ENCODE measurements around the gene ISG15.

The ISG15 gene

GRCh38 chr1:1031659-1032235 lies 18.4 kb downstream of the ISG15 start:
- no peak for DNase-seq

DNA sequence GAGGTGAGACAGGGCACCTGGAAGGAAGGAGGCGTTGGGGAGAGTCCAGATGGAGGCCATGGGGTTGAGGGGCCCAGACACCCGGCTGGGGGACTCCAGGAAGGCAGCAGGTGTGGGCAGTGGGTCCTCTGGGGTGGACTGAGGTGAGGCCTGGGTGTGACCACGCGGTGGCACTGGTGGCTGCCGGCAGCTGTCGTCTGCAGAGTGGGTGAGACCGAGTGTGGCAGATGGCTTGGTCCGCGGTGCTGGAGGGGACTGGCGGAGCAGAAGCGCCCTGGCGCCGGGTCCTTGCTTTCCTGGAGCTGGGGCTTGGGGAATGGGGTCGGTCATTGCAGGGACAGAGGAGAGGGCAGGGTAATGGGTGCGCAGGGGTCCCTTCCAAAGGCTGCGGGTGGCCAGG lies 19.1 kb downstream of the ISG15 start:
- no peak for DNase-seq

DNA sequence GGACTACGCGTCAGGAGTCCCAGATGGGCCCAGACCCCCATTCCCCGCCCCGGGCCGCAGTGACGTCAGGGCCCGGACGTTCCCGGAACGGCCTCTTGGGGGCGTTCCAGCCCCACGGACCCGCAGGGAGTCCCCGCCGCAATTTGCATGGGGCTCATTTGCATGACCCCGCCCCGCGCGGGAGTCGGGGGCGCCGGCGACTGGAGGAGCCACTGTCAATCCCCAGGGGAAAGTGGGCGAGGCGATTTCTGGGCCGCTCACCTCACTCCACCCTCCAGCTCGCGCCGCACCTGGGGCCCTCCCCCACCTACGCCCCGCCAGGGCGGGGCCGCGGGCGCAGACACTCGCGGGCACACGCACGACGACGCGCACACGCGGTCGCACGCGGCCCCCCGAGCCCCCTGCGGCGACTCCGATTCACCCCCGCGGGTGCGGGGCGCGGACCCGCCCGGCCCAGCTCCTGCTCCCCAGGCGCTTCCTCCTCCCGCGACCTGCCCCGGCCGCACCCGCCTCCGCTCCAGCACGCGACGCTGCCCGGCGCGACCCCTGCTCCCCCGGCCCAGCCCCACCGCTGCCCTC lies 19.8 kb downstream of the ISG15 start:
- DNase-seq = peak; percentile 92

DNA sequence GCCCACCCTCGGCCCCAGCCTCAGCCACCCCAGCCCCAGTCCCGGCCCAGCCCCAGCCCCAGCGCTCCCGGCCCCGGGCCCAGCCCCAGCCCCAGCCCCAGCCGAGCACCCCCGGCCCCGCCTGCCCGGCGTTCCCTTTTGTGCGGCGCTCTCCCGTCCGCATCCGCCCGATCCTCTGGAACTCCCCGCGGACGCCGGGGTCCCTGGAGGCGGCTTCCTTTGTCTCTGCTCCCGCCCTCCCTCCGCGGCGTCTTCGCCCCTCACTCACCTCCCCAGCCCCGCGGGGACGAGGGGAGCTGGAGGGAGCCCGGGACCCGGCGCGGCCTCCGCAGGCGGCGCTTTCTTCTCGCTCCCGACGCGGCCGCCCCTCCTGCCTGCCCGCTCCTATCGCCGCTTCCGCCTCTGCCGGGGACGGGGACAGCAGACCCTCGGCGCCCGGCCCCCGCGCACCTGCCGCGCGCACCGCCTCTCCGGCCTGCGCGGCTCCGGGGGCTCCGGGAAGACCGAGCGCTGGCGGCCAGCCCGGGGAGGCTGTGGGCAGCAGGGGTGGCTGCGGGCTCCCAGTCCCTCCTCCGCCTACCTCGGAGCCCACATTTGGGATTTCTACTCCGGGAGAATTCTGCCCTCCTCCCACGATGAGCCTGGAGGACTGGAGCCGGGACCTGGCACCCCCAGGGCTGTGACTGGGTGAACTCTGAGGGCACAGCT lies 20.6 kb downstream of the ISG15 start:
- no peak for DNase-seq

- DNase-seq = no peak
These were observed 21.1 kb downstream of the ISG15 start for GRCh38 chr1:1034439-1034781.

- no peak for DNase-seq
These were observed 22.1 kb downstream of the ISG15 start for GRCh38 chr1:1035291-1035943.

GRCh38 chr1:1037366-1038327 lies 24.4 kb downstream of the ISG15 start:
- no peak for DNase-seq

- DNase-seq = no peak
These were observed 25.4 kb downstream of the ISG15 start for GRCh38 chr1:1038694-1039093.

DNA sequence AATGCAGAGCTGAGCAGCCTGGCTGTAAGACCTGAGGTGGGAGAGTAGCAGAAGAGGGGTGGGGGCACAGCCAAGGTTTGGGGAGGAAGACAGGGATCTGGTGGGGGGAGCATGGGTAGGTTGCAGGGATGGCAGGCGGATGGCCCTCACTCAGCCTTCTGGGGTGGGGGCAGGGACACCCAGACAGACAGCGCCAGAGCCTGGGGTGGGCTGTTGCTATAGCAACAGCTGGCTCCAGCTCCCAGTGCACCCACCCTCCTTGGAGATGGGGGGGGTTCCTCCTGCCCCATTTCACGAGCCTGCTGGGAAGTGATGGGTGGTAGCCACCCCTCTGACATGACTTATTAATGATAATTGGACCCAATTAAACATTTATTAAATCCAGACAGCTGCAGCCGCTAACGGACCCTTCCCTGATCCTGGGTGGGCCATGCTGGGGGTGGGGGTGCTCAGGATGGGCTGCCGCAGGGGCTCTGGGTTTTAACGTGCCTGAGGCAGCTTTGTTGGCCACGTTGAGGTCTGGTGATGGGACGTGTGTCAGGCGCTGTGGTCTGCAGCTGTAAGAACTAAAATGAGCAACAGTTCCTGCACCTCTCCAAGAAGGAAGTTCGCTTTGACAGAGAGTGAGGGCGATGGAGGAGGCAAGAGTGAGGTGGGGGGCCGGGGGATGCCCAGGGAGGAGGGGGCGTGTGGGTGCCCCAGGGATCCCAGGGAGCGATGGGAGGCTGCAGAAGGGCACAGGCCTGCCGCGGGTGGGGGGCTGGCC lies 26.0 kb downstream of the ISG15 start:
- DNase-seq = peak; percentile 68

DNA sequence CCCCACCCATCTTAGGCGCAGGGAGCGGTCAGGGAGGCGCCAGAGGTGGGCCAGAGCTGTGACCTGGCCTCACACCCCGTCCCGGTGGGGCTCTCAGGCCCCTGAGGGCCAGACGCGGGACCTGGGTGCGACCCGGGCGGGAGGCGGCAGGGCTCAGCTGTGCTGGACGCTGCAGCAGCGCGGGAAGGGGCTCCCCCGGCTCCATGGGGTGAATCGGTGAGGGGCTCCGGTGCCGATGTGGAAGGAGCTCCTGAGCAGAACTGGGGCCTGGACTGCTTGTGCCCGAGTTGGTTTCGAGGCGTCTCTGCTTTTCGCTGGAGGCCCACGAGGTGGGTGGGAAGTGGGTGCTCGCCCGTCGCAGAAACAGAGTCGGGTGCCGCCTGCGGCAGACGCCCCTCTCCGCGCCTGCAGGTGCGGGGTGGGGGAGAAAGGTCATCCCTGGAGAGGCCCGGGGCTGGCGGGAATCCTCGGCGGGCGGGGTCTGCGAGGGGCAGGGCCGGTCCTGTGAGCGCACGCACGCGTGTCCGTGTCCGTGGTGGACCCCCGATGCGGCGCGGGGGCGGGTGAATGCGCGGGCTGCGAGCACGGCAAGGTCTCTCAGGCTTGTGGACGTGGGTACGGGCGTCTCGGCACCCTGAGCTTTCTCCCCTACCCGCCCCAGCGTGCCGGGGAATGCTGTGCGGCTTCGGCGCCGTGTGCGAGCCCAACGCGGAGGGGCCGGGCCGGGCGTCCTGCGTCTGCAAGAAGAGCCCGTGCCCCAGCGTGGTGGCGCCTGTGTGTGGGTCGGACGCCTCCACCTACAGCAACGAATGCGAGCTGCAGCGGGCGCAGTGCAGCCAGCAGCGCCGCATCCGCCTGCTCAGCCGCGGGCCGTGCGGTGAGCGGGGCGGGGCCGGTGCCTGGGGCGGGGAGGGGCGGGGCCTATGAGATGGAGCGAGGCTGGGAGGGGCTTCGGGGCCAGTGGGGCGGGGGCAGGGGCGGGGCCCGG lies 27.0 kb downstream of the ISG15 start:
- DNase-seq = peak; percentile 90

GRCh38 chr1:1041092-1041523 lies 27.8 kb downstream of the ISG15 start:
- no peak for DNase-seq

- no peak for DNase-seq
These were observed 28.6 kb downstream of the ISG15 start for GRCh38 chr1:1041873-1042272.

DNA sequence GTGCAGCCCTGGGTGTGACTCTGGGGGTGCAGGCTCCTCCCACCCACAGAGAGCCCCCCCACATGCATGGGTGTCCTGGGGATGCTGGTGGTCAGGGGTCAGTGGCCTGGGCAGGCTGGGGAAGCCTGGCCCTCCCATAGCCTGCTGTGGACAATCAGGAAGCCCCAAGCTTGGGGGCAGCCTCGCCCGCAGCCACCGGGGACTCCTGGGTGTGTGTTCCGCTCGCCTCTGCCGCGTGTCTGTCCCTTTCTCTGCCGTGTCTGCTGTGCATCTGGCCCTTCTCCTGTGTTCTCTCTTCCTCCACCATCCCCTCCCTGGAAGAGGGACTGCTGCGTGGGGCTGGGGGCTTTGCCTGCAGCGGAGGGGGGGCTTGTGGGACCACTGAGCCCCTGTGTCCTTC lies 29.5 kb downstream of the ISG15 start:
- no peak for DNase-seq

DNA sequence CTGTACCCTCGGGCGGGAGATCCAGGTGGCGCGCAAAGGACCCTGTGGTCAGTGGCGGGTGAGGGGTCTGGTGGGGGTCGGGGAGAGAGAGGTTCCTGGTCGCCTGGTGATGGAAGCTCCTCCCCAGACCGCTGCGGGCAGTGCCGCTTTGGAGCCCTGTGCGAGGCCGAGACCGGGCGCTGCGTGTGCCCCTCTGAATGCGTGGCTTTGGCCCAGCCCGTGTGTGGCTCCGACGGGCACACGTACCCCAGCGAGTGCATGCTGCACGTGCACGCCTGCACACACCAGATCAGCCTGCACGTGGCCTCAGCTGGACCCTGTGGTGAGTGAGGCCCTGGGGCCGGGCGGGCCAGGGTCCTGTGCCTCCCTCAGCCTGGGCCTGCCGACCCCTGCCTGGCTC lies 30.1 kb downstream of the ISG15 start:
- no peak for DNase-seq

- DNase-seq = no peak
These were observed 30.6 kb downstream of the ISG15 start for GRCh38 chr1:1043921-1044320.

GRCh38 chr1:1044455-1045078 lies 31.3 kb downstream of the ISG15 start:
- no peak for DNase-seq

GRCh38 chr1:1045129-1045528 lies 31.8 kb downstream of the ISG15 start:
- no peak for DNase-seq

DNA sequence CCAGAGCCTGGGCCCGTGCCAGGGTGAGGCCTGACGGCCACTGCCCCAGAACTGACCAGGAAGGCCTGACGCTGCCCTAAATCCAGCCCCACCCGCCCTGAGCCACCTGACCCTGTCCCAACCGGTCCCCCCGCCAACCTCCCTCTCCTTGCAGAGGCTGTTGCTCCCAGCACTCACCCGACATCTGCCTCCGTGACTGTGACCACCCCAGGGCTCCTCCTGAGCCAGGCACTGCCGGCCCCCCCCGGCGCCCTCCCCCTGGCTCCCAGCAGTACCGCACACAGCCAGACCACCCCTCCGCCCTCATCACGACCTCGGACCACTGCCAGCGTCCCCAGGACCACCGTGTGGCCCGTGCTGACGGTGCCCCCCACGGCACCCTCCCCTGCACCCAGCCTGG lies 32.9 kb downstream of the ISG15 start:
- DNase-seq = no peak

- no peak for DNase-seq
These were observed 33.5 kb downstream of the ISG15 start for GRCh38 chr1:1046767-1047166.

GRCh38 chr1:1047407-1047806 lies 34.1 kb downstream of the ISG15 start:
- no peak for DNase-seq

All from activated CD4-positive, alpha-beta T cell treated with anti-CD3 and anti-CD28 coated beads, Interleukin-2, Interleukin-6, amounts not matched to agents 100 ng/mL and 50 ng/mL, durations not matched to agents 16 hours and 8 hours (primary cell).